GM23248 (cell line): ENCODE measurements around the gene PEX1. TPM values are rescaled to one million over a fixed set of nuclear protein-coding genes. Genes with fewer than 3 reads are reported as not detected.

ENCODE experiments used
- DNase-seq: peaks from one replicate; pipeline ENCODE4 v3.0.0-alpha.2; 2015
- H2AFZ ChIP-seq: fragments of 200-600 bp; sonication (generic); 2 replicates; pipeline ENCODE4 v1.6.1; 2016; ENCODE audit warnings: antibody characterized with exemption
- H3F3A ChIP-seq: fragments of 200-600 bp; sonication (generic); 2 replicates; pipeline ENCODE4 v1.6.1; 2016; ENCODE audit warnings: mild to moderate bottlenecking, antibody characterized with exemption, mixed run types; ENCODE audit not compliant: insufficient read depth
- H3K27ac ChIP-seq: fragments of 200-600 bp; sonication (generic); 2 replicates; pipeline ENCODE4 v1.5.1; 2016; ENCODE audit warnings: mild to moderate bottlenecking
- H3K27me3 ChIP-seq: fragments of 200-600 bp; sonication (generic); replicated peaks from 2 replicates; pipeline ENCODE4 v1.6.1; 2016; ENCODE audit warnings: mild to moderate bottlenecking; ENCODE audit not compliant: insufficient read depth
- H3K36me3 ChIP-seq: fragments of 200-600 bp; sonication (generic); 2 replicates; pipeline ENCODE4 v1.6.1; 2016; ENCODE audit warnings: low read depth, mild to moderate bottlenecking
- H3K4me1 ChIP-seq: fragments of 200-600 bp; sonication (generic); 2 replicates; pipeline ENCODE4 v1.6.1; 2016; ENCODE audit warnings: mild to moderate bottlenecking; ENCODE audit not compliant: insufficient read depth
- H3K4me2 ChIP-seq: fragments of 200-600 bp; sonication (generic); one replicate; pipeline ENCODE4 v1.6.1; 2016; ENCODE audit warnings: mild to moderate bottlenecking; ENCODE audit not compliant: unreplicated experiment
- H3K4me3 ChIP-seq: fragments of 200-600 bp; sonication (generic); 2 replicates; pipeline ENCODE4 v1.5.1; 2016; ENCODE audit warnings: mild to moderate bottlenecking
- H3K79me2 ChIP-seq: fragments of 200-600 bp; sonication (generic); 2 replicates; pipeline ENCODE4 v1.6.1; 2016; ENCODE audit warnings: mild to moderate bottlenecking; ENCODE audit not compliant: insufficient read depth
- H3K9ac ChIP-seq: fragments of 200-600 bp; sonication (generic); 2 replicates; pipeline ENCODE4 v1.6.1; 2016; ENCODE audit warnings: mild to moderate bottlenecking
- H3K9me2 ChIP-seq: fragments of 200-600 bp; sonication (generic); 2 replicates; pipeline ENCODE4 v1.6.1; 2016; ENCODE audit warnings: mixed run types, mild to moderate bottlenecking, moderate library complexity; ENCODE audit not compliant: insufficient read depth
- H3K9me3 ChIP-seq: fragments of 200-600 bp; sonication (generic); one replicate; pipeline ENCODE4 v1.6.1; 2017; ENCODE audit warnings: low read depth
- H4K20me1 ChIP-seq: fragments of 200-600 bp; sonication (generic); 2 replicates; pipeline ENCODE4 v1.6.0; 2016; ENCODE audit not compliant: insufficient read depth
- EZH2 ChIP-seq: fragments of 200-600 bp; sonication (generic); IDR thresholded peaks from 2 replicates; pipeline ENCODE4 v1.6.1; 2018; ENCODE audit warnings: antibody characterized with exemption, mild to moderate bottlenecking; ENCODE audit not compliant: insufficient read depth, poor library complexity, severe bottlenecking
- EZH2phosphoT487 ChIP-seq: fragments of 200-600 bp; sonication (generic); IDR thresholded peaks from 2 replicates; pipeline ENCODE4 v1.6.1; 2018; ENCODE audit warnings: antibody characterized with exemption, moderate library complexity, mild to moderate bottlenecking, low read depth; ENCODE audit not compliant: insufficient read depth
- WGBS, 2 experiments: methylation state at CpG; one replicate each; pipeline ENCODE4 v1.1.6; 2015 to 2017; ENCODE audit warnings: low lambda C conversion rate in 2 of 2, low coverage in 1 of 2; ENCODE audit errors: missing lambda C conversion rate in 2 of 2; 5-methylcytosine and 5-hydroxymethylcytosine counted together
- in situ Hi-C: fragments of 300-500 bp; cut with MboI; formaldehyde crosslinking; loops from 2 replicates; pipeline ENCODE4 v1.15.0; 2020
- polyA plus RNA-seq: library from polyadenylated mRNA; unstranded; fragments of >200 nt; fragmentation: Nextera tagmentation; extraction: Ambion mirVana; gene quantifications from 2 replicates; pipeline ENCODE4 v1.2.1, GENCODE V29; 2016
- total RNA-seq: library from RNA; depleted of rRNA; stranded (reverse); fragments of >200 nt; shearing (Covaris generic); gene quantifications from 2 replicates; pipeline ENCODE4 v1.2.3, GENCODE V29; 2014

Gene PEX1
- total and polyA plus RNA-seq, 2 experiments from 2014 or later, result 6.4 to 12.8 TPM

DNA sequence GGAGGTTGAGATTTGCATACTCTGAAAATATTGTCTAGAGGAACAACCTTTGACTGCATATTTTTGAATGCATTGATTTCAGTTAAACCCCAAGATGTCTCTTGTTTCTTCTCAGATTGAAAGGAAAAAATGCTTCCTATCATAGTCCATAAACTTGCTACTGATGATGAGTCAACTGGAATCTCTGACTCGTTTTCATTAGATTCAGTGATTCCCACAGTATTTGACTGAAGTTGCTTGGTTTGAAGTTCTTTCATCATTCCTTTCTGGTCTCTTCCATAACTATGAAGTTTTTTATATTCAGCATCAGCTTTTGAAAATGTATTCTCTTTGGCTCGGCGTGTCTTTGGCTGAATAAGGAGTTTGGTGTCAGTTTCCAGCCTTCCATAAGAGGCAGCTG is 10.7 kb downstream of the PEX1 start:
- no peak overlapping the region for H2AFZ ChIP-seq
- H3K4me2 ChIP-seq, result no peak overlapping the region
- in situ Hi-C loops, result no loop called here
- no peaks in the 10 kb centered on the region for H3K9me2 ChIP-seq
- no peaks in the 10 kb centered on the region for H3K4me1 ChIP-seq
- no peaks in the 10 kb centered on the region for H3K27me3 ChIP-seq
- no peaks in the 10 kb centered on the region for H3K79me2 ChIP-seq
- peak overlapping the region; percentile 23 for H3K27ac ChIP-seq
- TF ChIP-seq EZH2 (no peak), EZH2phosphoT487 (no peak)
- H3K4me3 ChIP-seq, result no peak overlapping the region
- WGBS, 2 experiments, result 48 to 50% methylated on average over 3 of the region's 3 CpGs
- DNase-seq, result peak; percentile 58
- no peaks in the 10 kb centered on the region for H4K20me1 ChIP-seq
- H3K9me3 ChIP-seq, result no peaks in the 10 kb centered on the region
- no peaks in the 10 kb centered on the region for H3F3A ChIP-seq
- H3K9ac ChIP-seq, result no peak overlapping the region
- peaks cover 14% of the 10 kb centered on the region; the same call in 1 of the 2 replicates for H3K36me3 ChIP-seq

DNA sequence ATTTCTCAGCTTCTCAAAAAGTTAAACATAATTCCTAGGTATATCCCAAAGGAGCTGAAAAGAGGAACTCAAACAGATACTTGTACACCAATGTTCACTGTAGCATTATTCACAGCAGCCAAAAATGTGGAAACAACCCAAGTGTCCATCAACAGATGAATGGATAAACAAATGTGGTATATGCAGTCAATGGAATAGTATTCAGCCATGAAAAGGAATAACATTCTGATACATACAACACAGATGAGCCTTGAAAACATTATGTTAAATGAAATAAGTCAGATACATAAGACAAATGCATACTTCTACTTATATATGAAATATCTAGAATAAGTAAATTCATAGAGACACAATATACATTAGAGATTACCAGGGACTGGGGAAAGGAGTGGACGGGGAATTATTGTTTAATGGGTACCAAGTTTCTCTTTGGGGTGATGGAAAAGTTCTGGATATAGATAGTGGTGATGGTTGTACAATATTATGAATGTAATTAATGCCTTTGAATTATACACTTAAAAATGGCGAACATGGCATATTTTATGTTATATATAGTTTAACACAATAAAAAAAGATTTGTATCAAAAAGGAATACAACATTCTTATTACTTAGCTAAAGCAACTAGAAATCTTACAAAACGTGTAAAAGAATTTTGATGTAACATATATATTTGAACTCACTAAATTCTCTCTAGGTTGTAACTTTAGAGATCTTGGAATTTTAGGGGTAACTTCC is 15.0 kb downstream of the PEX1 start:
- DNase-seq, result no peak
- no peaks in the 10 kb centered on the region for H3K9me2 ChIP-seq
- peaks cover 7% of the 10 kb centered on the region; the same call in 1 of the 2 replicates for H3K36me3 ChIP-seq
- H3K9me3 ChIP-seq, result no peaks in the 10 kb centered on the region
- H3K79me2 ChIP-seq, result no peaks in the 10 kb centered on the region
- H3K4me2 ChIP-seq, result no peak overlapping the region
- 52 to 55% methylated on average over 3 of the region's 3 CpGs for WGBS, 2 experiments
- no peaks in the 10 kb centered on the region for H3F3A ChIP-seq
- no peak overlapping the region for H2AFZ ChIP-seq
- no peak overlapping the region for H3K9ac ChIP-seq
- no peaks in the 10 kb centered on the region for H3K27me3 ChIP-seq
- in situ Hi-C loops, result no loop called here
- no peak overlapping the region for H3K27ac ChIP-seq
- H3K4me3 ChIP-seq, result no peak overlapping the region
- no peaks in the 10 kb centered on the region for H3K4me1 ChIP-seq
- no peaks in the 10 kb centered on the region for H4K20me1 ChIP-seq
- no peak for TF ChIP-seq EZH2
- TF ChIP-seq EZH2phosphoT487, result no peak

DNA sequence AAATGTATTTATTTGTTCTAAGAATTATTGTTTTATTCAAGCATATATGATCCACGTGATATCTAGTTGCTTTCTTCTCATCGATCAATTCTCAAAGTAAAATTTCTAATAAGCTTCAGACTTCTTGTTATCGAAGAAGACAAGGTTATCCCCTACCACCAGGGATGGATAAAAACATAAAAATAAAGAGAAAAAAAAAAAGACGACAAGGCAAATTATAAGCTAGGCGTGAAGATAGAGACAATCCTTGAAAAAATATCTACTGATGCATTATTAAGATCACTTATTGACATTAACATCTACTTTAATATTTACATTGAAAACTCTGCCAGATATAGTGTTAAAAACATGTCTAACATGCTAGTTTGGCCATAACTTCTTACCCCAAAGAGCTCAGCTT is 19.4 kb downstream of the PEX1 start:
- 94 to 97% methylated on average over 5 of the region's 5 CpGs for WGBS, 2 experiments
- no peaks in the 10 kb centered on the region for H3K9me2 ChIP-seq
- no peaks in the 10 kb centered on the region for H3K4me1 ChIP-seq
- DNase-seq, result no peak
- H3K36me3 ChIP-seq, result peaks cover 20% of the 10 kb centered on the region; the same call in 1 of the 2 replicates
- H3K4me3 ChIP-seq, result no peak overlapping the region
- no peak for TF ChIP-seq EZH2phosphoT487
- H3K9me3 ChIP-seq, result no peaks in the 10 kb centered on the region
- no peak overlapping the region for H3K9ac ChIP-seq
- no peaks in the 10 kb centered on the region for H3F3A ChIP-seq
- H3K27ac ChIP-seq, result no peak overlapping the region
- H3K79me2 ChIP-seq, result no peaks in the 10 kb centered on the region
- H3K27me3 ChIP-seq, result no peaks in the 10 kb centered on the region
- no peaks in the 10 kb centered on the region for H4K20me1 ChIP-seq
- in situ Hi-C loops, result no loop called here
- no peak overlapping the region for H2AFZ ChIP-seq
- no peak overlapping the region for H3K4me2 ChIP-seq

DNA sequence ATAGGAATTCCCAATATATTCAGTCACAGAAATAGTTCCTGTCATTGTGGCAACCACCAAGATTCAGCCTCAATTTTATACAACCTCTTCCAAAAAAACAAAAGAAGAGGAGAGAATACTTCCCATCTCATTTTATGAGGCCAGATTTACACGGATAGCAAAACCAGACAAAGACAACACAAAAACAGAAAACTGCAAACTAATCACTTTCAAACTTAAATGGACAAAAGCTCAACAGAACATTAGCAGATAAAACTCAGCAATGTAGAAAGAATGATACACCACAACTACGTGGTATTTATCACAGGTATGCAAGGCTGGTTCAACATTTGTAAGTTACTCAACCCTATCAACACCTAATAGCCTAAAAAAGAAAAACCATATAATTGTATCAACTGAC is 22.0 kb downstream of the PEX1 start:
- Histone ChIP-seq H3K79me2 (no peaks in the 10 kb centered on the region), H3F3A (no peaks in the 10 kb centered on the region), H3K27ac (no peak overlapping the region), H3K9me2 (no peaks in the 10 kb centered on the region), H3K27me3 (no peaks in the 10 kb centered on the region), H3K4me3 (no peak overlapping the region), H3K4me1 (no peaks in the 10 kb centered on the region), H2AFZ (no peak overlapping the region), H3K9me3 (no peaks in the 10 kb centered on the region), H3K4me2 (no peak overlapping the region), H4K20me1 (no peaks in the 10 kb centered on the region), H3K36me3 (peaks cover 23% of the 10 kb centered on the region; the same call in 1 of the 2 replicates), H3K9ac (no peak overlapping the region)
- in situ Hi-C loops, result no loop called here
- TF ChIP-seq EZH2 (no peak), EZH2phosphoT487 (no peak)
- WGBS, 2 experiments, result 53 to 60% methylated on average over 2 of the region's 2 CpGs
- no peak for DNase-seq
